Astrocyte (in vitro differentiated cells and primary cell): Measurements from ENCODE around the gene MIOX. TPM values are rescaled to one million over a fixed set of nuclear protein-coding genes. Genes with fewer than 3 reads are reported as not detected.
A peak's percentile ranks its signal among the peaks of the same experiment; 100 is the strongest.

ENCODE experiments used
- DNase-seq: peaks from one replicate; pipeline ENCODE4 v3.0.0-alpha.2; 2010; ENCODE audit warnings: low read depth
- FAIRE-seq: peaks from 2 replicates; lab custom pipeline; 2011; peaks lifted over from hg19 to GRCh38; lab: Jason Lieb, UNC
- H2AFZ ChIP-seq: 2 replicates; pipeline ENCODE4 v1.6.0; 2012; ENCODE audit warnings: low read depth, low read length, inconsistent platforms
- H3K27ac ChIP-seq: 2 replicates; pipeline ENCODE4 v1.5.1; 2011; ENCODE audit warnings: low read depth, low read length, inconsistent platforms
- H3K27me3 ChIP-seq: 2 replicates; pipeline ENCODE4 v1.6.0; 2011; ENCODE audit warnings: low read length, inconsistent platforms; ENCODE audit not compliant: insufficient read depth
- H3K36me3 ChIP-seq: 2 replicates; pipeline ENCODE4 v1.5.1; 2011; ENCODE audit warnings: low read length, inconsistent platforms; ENCODE audit not compliant: insufficient read depth
- H3K4me1 ChIP-seq: 2 replicates; pipeline ENCODE4 v1.5.1; 2011; ENCODE audit warnings: low read length, inconsistent platforms; ENCODE audit not compliant: insufficient read depth
- H3K4me2 ChIP-seq: 2 replicates; pipeline ENCODE4 v1.6.0; 2012; ENCODE audit warnings: low read length, inconsistent platforms
- H3K4me3 ChIP-seq: 2 replicates; pipeline ENCODE4 v1.5.1; 2011; ENCODE audit warnings: low read depth, mild to moderate bottlenecking, low read length, inconsistent platforms; ENCODE audit not compliant: insufficient read depth
- H3K79me2 ChIP-seq: 2 replicates; pipeline ENCODE4 v1.6.0; 2012; ENCODE audit warnings: mild to moderate bottlenecking, low read length, inconsistent platforms; ENCODE audit not compliant: insufficient read depth
- H3K9ac ChIP-seq: 2 replicates; pipeline ENCODE4 v1.6.0; 2012; ENCODE audit warnings: mild to moderate bottlenecking, low read length, inconsistent platforms
- H3K9me3 ChIP-seq: 2 replicates; pipeline ENCODE4 v1.5.1; 2012; ENCODE audit warnings: low read depth, mild to moderate bottlenecking, low read length, inconsistent platforms; ENCODE audit not compliant: insufficient read depth
- H4K20me1 ChIP-seq: 2 replicates; pipeline ENCODE4 v1.6.0; 2012; ENCODE audit warnings: low read length, inconsistent platforms; ENCODE audit not compliant: insufficient read depth
- H3K27ac Mint-ChIP-seq: one replicate; pipeline ENCODE4 v1.8.0; 2021; ENCODE audit warnings: mild to moderate bottlenecking, mixed read lengths; ENCODE audit not compliant: unreplicated experiment
- H3K27me3 Mint-ChIP-seq: one replicate; pipeline ENCODE4 v1.8.0; 2021; ENCODE audit warnings: low read depth, mixed read lengths; ENCODE audit not compliant: unreplicated experiment
- H3K36me3 Mint-ChIP-seq: one replicate; pipeline ENCODE4 v1.8.0; 2021; ENCODE audit warnings: low read depth, mixed read lengths; ENCODE audit not compliant: unreplicated experiment
- H3K4me1 Mint-ChIP-seq: one replicate; pipeline ENCODE4 v1.8.0; 2021; ENCODE audit warnings: low read depth, mixed read lengths; ENCODE audit not compliant: unreplicated experiment
- H3K4me3 Mint-ChIP-seq: one replicate; pipeline ENCODE4 v1.8.0; 2021; ENCODE audit warnings: mild to moderate bottlenecking, moderate library complexity, mixed read lengths; ENCODE audit not compliant: unreplicated experiment
- H3K9me3 Mint-ChIP-seq: one replicate; pipeline ENCODE4 v1.8.0; 2021; ENCODE audit warnings: mild to moderate bottlenecking, mixed read lengths; ENCODE audit not compliant: unreplicated experiment
- CTCF ChIP-seq: IDR thresholded peaks from 2 replicates; pipeline ENCODE4 v1.5.1; 2011; ENCODE audit warnings: low read depth, mild to moderate bottlenecking, inconsistent platforms, low read length, moderate library complexity; ENCODE audit not compliant: insufficient read depth
- EZH2 ChIP-seq: IDR thresholded peaks from 2 replicates; pipeline ENCODE4 v1.6.1; 2012; ENCODE audit warnings: mild to moderate bottlenecking, low read length, inconsistent platforms; ENCODE audit not compliant: insufficient read depth
- total RNA-seq: library from RNA; stranded (reverse); gene quantifications from 2 replicates; pipeline ENCODE4 v1.2.1, GENCODE V29; 2021

The MIOX gene
- total RNA-seq, 1 donor from 2014 or later = 0.91 TPM

GRCh38 chr22:50483556-50483955, 3.1 kb upstream of the MIOX start:
- TF ChIP-seq CTCF = no peak
- TF ChIP-seq EZH2 = no peak
- H3K4me1 ChIP-seq = peaks cover 7% of the 10 kb centered on the region
- H2AFZ ChIP-seq = no peak overlapping the region
- Mint-ChIP-seq H3K4me1 (peaks cover 6% of the 10 kb centered on the region), H3K9me3 (peaks cover 3% of the 10 kb centered on the region), H3K36me3 (peaks cover 8% of the 10 kb centered on the region), H3K4me3 (no peak overlapping the region), H3K27me3 (peaks cover 22% of the 10 kb centered on the region), H3K27ac (no peak overlapping the region)
- H3K9ac ChIP-seq = no peak overlapping the region
- H3K4me2 ChIP-seq = no peak overlapping the region
- H4K20me1 ChIP-seq = no peaks in the 10 kb centered on the region
- no peaks in the 10 kb centered on the region for H3K36me3 ChIP-seq
- no peak overlapping the region for H3K27ac ChIP-seq
- no peaks in the 10 kb centered on the region for H3K79me2 ChIP-seq
- no peak for DNase-seq
- H3K27me3 ChIP-seq = peaks cover 17% of the 10 kb centered on the region
- no peak overlapping the region for H3K4me3 ChIP-seq
- FAIRE-seq = no peak
- no peaks in the 10 kb centered on the region for H3K9me3 ChIP-seq

- Histone ChIP-seq H3K4me1 (peaks cover 7% of the 10 kb centered on the region), H3K27me3 (peaks cover 17% of the 10 kb centered on the region), H3K9me3 (no peaks in the 10 kb centered on the region), H4K20me1 (no peaks in the 10 kb centered on the region), H3K4me2 (no peak overlapping the region), H3K9ac (no peak overlapping the region), H2AFZ (no peak overlapping the region), H3K27ac (no peak overlapping the region), H3K4me3 (no peak overlapping the region), H3K36me3 (no peaks in the 10 kb centered on the region), H3K79me2 (no peaks in the 10 kb centered on the region)
- FAIRE-seq = no peak
- H3K27ac Mint-ChIP-seq = no peak overlapping the region
- DNase-seq = no peak
- H3K4me1 Mint-ChIP-seq = peaks cover 6% of the 10 kb centered on the region
- peaks cover 3% of the 10 kb centered on the region for H3K9me3 Mint-ChIP-seq
- H3K27me3 Mint-ChIP-seq = peaks cover 18% of the 10 kb centered on the region
- no peak for TF ChIP-seq EZH2
- H3K4me3 Mint-ChIP-seq = no peak overlapping the region
- H3K36me3 Mint-ChIP-seq = peaks cover 8% of the 10 kb centered on the region
Observed at GRCh38 chr22:50483977-50484853, 2.4 kb upstream of the MIOX start.

GRCh38 chr22:50485221-50486131, 1.2 kb upstream of the MIOX start:
- H3K4me3 ChIP-seq = no peak overlapping the region
- H3K9me3 ChIP-seq = no peaks in the 10 kb centered on the region
- Mint-ChIP-seq H3K27ac (no peak overlapping the region), H3K4me3 (peak overlapping the region; percentile 14), H3K36me3 (peaks cover 5% of the 10 kb centered on the region), H3K9me3 (no peaks in the 10 kb centered on the region), H3K4me1 (peaks cover 6% of the 10 kb centered on the region), H3K27me3 (peaks cover 6% of the 10 kb centered on the region)
- no peaks in the 10 kb centered on the region for H4K20me1 ChIP-seq
- H3K9ac ChIP-seq = no peak overlapping the region
- H3K4me1 ChIP-seq = peaks cover 7% of the 10 kb centered on the region
- H3K27me3 ChIP-seq = peaks cover 12% of the 10 kb centered on the region
- no peak for TF ChIP-seq CTCF
- H3K36me3 ChIP-seq = no peaks in the 10 kb centered on the region
- no peaks in the 10 kb centered on the region for H3K79me2 ChIP-seq
- no peak overlapping the region for H3K4me2 ChIP-seq
- H2AFZ ChIP-seq = no peak overlapping the region
- no peak for FAIRE-seq
- no peak overlapping the region for H3K27ac ChIP-seq
- no peak for DNase-seq
